GM19372 (cell line): ENCODE results near the gene GPR137.

Experiments used
- ATAC-seq: cut with Tn5 transposase; IDR thresholded peaks from one replicate; pipeline ENCODE4 v1.9.1; 2021; ENCODE audit warnings: mild to moderate bottlenecking, low read depth, moderate library complexity; ENCODE audit not compliant: unreplicated experiment

Gene GPR137

DNA sequence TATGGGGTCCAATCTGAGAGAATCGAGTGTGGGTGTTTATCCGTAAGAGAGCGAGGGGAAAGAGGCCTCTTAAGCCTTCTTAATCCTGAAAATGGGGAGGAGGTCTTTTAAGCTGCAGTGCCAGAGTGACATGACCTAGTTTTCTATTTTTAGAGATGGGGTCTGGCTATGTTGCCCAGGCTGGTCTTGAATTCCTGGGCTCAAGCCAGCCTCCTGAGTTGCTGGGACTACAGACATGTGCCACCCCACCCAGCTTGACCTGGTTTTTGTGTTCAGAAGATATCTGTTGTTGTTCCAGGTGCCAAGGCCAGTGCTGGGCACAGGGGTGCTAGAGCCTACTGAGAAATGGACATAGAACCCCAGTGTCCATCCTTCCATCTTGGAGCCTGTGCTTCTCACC, 2.6 kb upstream of the GPR137 start:
- no peak for ATAC-seq

- peak; percentile 66 for ATAC-seq
These were observed 1.3 kb upstream of the GPR137 start, which contains the start of gene BAD for GRCh38 chr11:64284048-64284961. BAD (minus strand) TSS chr11:64284665; CDS start chr11:64284368, 297 bp downstream.

GRCh38 chr11:64285885-64286800, 495 bp downstream of the GPR137 start:
- ATAC-seq = no peak

DNA sequence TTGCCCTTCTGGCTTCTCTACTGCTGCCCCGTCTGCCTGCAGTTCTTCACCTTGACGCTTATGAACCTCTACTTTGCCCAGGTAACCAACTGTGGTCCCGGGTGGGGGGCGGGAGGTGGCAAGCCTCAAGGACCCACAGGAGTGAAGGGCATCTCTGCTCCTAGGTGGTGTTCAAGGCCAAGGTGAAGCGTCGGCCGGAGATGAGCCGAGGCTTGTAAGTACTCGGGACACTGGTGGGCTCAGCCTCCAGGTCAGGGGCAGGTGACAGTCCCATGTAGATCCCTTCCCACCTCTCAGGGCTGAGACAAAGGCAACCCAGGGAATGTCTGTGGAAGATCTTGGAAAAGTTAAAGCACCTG, 1.1 kb downstream of the GPR137 start:
- no peak for ATAC-seq

DNA sequence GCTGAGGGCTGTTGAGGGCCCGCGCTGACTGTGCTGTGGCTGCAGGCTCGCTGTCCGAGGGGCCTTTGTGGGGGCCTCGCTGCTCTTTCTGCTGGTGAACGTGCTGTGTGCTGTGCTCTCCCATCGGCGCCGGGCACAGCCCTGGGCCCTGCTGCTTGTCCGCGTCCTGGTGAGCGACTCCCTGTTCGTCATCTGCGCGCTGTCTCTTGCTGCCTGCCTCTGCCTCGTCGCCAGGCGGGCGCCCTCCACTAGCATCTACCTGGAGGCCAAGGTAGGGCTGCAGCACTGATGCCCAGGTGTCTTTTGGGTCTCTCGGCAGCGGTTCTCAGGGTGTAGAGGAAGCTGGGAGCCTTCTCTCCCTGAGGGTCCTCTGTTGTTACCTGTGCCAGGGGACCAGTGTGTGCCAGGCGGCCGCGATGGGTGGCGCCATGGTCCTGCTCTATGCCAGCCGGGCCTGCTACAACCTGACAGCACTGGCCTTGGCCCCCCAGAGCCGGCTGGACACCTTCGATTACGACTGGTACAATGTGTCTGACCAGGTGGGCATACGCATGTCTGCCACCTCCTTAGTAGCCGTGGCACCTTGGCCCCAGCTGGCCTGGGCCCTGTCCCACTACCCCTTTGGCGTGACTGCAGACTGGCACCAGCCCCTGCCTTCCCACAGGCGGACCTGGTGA, 2.2 kb downstream of the GPR137 start:
- no peak for ATAC-seq

DNA sequence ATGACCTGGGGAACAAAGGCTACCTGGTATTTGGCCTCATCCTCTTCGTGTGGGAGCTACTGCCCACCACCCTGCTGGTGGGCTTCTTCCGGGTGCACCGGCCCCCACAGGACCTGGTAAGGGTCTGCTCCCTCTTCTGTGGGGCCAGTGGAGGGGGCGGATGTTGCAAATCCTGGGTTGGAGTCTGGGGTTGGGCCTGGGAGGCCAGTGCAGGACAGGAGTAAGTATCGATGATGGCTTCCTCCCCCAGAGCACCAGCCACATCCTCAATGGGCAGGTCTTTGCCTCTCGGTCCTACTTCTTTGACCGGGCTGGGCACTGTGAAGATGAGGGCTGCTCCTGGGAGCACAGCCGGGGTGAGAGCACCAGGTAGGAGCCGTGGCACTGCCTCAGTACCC, 2.7 kb downstream of the GPR137 start:
- ATAC-seq = no peak

DNA sequence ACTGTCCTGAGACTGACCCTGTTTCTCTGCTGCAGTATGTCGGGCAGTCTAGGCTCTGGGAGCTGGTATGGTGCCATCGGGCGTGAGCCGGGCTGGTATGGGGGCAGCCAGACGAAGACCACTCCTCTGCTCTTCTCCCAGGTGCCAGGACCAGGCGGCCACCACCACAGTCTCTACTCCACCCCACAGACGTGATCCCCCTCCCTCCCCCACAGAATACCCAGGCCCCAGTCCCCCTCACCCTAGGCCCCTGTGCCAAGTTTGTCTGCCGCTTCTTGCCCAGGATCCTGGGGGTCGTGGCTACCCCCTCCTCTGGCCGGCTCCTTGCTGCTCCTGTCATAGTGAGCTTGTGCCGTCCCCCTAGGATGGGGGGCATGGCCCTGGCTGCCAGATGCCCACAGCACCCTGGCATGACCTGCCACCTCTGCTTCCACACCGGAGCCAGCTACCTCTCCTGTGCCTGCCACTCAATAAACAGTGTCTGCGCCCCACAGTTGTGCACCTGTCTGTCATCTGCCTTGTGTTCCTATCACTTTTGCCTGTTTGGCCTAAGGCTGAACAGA, 3.4 kb downstream of the GPR137 start:
- ATAC-seq = no peak

- no peak for ATAC-seq
These were observed 5.0 kb downstream of the GPR137 start for GRCh38 chr11:64290352-64291261.

DNA sequence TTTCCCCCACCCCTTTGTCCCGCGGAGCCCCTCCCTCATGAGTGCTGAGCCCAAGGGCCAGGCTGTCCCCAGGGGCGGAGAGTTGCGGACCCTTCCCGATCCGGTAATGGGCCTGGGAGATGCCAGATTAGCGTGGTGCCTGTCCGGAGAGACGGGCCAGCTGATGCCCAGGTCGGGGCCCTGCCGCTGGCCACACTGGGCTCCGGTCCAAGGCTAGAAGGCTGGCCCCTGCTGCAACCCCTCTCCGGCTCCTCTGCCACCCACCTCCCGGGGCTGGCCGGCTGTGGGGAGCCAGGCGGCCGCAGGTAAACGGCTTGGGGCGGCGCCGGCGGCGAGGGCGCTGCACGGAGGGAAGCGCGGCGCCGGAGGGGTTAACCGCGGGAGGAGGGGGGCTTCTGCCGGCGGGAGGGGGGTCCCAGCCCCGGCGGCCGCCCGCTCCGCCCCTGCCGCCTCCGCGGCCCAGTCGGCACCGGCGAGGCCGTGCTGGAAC, 5.7 kb downstream of the GPR137 start, which contains the start of gene KCNK4:
Gene KCNK4 (plus strand): TSS at position 41 of the 490 bp plus-strand sequence. CDS start 1,717 bp downstream, outside the sequence.
- ATAC-seq = no peak

GRCh38 chr11:64291752-64292459, 6.3 kb downstream of the GPR137 start:
- no peak for ATAC-seq

DNA sequence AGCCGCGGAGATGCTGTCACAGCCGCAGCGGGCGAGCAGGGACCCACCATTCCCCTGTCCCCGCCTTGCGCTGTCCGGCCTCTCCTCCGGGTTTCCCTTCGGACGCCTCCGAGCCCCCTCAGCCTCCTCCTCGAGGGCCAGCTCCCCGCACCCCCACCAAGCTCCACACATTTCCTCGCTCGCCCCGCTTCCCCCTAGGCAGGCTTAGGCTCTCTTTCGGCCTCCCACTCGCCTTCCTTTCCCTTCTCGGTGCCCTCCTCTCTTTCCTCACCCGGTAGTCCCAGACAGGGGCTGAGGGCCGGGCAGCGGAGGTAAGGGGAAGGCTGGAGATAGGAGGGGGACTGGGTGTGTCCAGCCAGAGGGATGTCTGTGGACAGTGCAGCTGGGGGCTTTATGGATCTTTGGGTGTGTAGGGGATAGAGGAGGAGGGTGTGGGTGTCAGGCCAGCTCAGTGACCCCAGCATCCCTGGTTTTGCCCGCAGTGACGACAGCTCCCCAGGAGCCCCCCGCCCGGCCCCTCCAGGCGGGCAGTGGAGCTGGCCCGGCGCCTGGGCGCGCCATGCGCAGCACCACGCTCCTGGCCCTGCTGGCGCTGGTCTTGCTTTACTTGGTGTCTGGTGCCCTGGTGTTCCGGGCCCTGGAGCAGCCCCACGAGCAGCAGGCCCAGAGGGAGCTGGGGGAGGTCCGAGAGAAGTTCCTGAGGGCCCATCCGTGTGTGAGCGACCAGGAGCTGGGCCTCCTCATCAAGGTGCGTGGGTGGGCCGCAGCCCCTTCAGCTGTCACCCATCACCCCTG, 7.0 kb downstream of the GPR137 start:
- ATAC-seq = no peak

- ATAC-seq = no peak
These were observed 9.1 kb downstream of the GPR137 start for GRCh38 chr11:64294774-64295173.

DNA sequence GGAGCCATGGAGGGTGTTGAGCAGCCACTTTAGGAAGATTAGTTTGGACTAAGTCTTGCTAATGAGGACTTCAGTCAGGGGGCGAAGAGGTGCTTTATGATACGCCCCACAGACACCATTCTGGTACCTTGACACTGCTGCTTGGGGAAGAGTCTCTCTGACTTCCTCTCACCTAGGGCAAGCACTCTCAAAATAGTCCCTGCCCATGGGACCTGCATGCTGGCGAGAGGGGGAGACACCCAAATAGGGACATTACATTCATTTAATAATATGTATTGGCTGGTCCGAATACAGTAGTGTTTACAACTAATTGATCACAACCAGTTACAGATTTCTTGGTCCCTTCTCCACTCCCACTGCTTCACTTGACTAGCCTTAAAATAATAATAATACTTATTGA, 10.1 kb downstream of the GPR137 start:
- no peak for ATAC-seq

- ATAC-seq = no peak
These were observed 10.6 kb downstream of the GPR137 start for GRCh38 chr11:64296236-64296635.

- no peak for ATAC-seq
These were observed 11.4 kb downstream of the GPR137 start for GRCh38 chr11:64296830-64297698.

- no peak for ATAC-seq
These were observed 12.2 kb downstream of the GPR137 start for GRCh38 chr11:64297699-64298358.
